Measurements from ENCODE around the gene TTC39B.

TTC39B gene

GRCh38 chr9:15160673-15161072 is 146.3 kb downstream of the TTC39B start:
- DNase-seq, result no peak

GRCh38 chr9:15158064-15158463 is 149.0 kb downstream of the TTC39B start:
- DNase-seq, result no peak

- no peak for DNase-seq
Observed at GRCh38 chr9:15157381-15157780, 149.6 kb downstream of the TTC39B start.

- no peak for DNase-seq
Observed at GRCh38 chr9:15156241-15156640, 150.8 kb downstream of the TTC39B start.

GRCh38 chr9:15155826-15156225 is 151.2 kb downstream of the TTC39B start:
- no peak for DNase-seq

GRCh38 chr9:15155323-15155722 is 151.7 kb downstream of the TTC39B start:
- DNase-seq, result no peak

- DNase-seq, result no peak
Observed at GRCh38 chr9:15154677-15155076, 152.3 kb downstream of the TTC39B start.

GRCh38 chr9:15153961-15154360 is 153.1 kb downstream of the TTC39B start:
- DNase-seq, result no peak

GRCh38 chr9:15150939-15151338 is 156.1 kb downstream of the TTC39B start:
- no peak for DNase-seq

GRCh38 chr9:15149450-15149849 is 157.6 kb downstream of the TTC39B start:
- no peak for DNase-seq

GRCh38 chr9:15146268-15146700 is 160.7 kb downstream of the TTC39B start:
- DNase-seq, result no peak

GRCh38 chr9:15144622-15145061 is 162.4 kb downstream of the TTC39B start:
- no peak for DNase-seq

- DNase-seq, result no peak
Observed at GRCh38 chr9:15142878-15143534, 164.0 kb downstream of the TTC39B start.

- DNase-seq, result no peak
Observed at GRCh38 chr9:15140051-15140450, 167.0 kb downstream of the TTC39B start.

- DNase-seq, result no peak
Observed at GRCh38 chr9:15139469-15139868, 167.5 kb downstream of the TTC39B start.

GRCh38 chr9:15138357-15138686 is 168.7 kb downstream of the TTC39B start:
- no peak for DNase-seq

- DNase-seq, result no peak
Observed at GRCh38 chr9:15137658-15138356, 169.2 kb downstream of the TTC39B start.

GRCh38 chr9:15137089-15137488 is 169.9 kb downstream of the TTC39B start:
- DNase-seq, result no peak

- no peak for DNase-seq
Observed at GRCh38 chr9:15136646-15137045, 170.4 kb downstream of the TTC39B start.

GRCh38 chr9:15135164-15135792 is 171.7 kb downstream of the TTC39B start:
- peak; percentile 9 for DNase-seq

- DNase-seq, result no peak
Observed at GRCh38 chr9:15133488-15133887, 173.5 kb downstream of the TTC39B start.

GRCh38 chr9:15132091-15132490 is 174.9 kb downstream of the TTC39B start:
- no peak for DNase-seq

- DNase-seq, result no peak
Observed at GRCh38 chr9:15131094-15131493, 175.9 kb downstream of the TTC39B start.

- no peak for DNase-seq
Observed at GRCh38 chr9:15127831-15128230, 179.2 kb downstream of the TTC39B start.

Data from T1000 (cell line).